Colonic mucosa (tissue), 4 donors: ENCODE data around the gene PADI1. TPM values are rescaled to one million over a fixed set of nuclear protein-coding genes. Genes with fewer than 3 reads are reported as not detected.

Experiments used
- DNase-seq: peaks from one replicate; pipeline ENCODE4 v3.0.0-alpha.2; 2020
- H3K27ac ChIP-seq: fragments of 200-600 bp; one replicate; pipeline ENCODE4 v1.8.0; 2021
- H3K27me3 ChIP-seq: fragments of 200-600 bp; one replicate; pipeline ENCODE4 v1.8.0; 2021
- H3K36me3 ChIP-seq: fragments of 200-600 bp; one replicate; pipeline ENCODE4 v1.8.0; 2021
- H3K4me1 ChIP-seq: fragments of 200-600 bp; one replicate; pipeline ENCODE4 v1.8.0; 2021; ENCODE audit warnings: mild to moderate bottlenecking
- H3K4me3 ChIP-seq: fragments of 200-600 bp; one replicate; pipeline ENCODE4 v1.8.0; 2021
- H3K9ac ChIP-seq, 2 donors: one replicate each; pipeline ENCODE4 v1.7.0; 2013; ENCODE audit warnings: control low read depth in 2 of 2, low read depth in 2 of 2, low read length in 2 of 2
- H3K9me3 ChIP-seq: fragments of 200-600 bp; one replicate; pipeline ENCODE4 v1.8.0; 2021
- intact Hi-C: fragments of 100-400 bp; cut with DNase I; formaldehyde crosslinking; loops from one replicate; pipeline ENCODE4 v1.14.1; 2022
- total RNA-seq, 2 donors: library from RNA; stranded (reverse); fragmentation: NEBNext Ultra II Directional in 1 of 2; extraction: Animal tissue kit (Norgen Biotek cat#: 25700) in 1 of 2; gene quantifications; one replicate each; pipeline ENCODE4 v1.2.1, GENCODE V29; 2021
- TF ChIP-seq, protein P1 (sequence below): fragments of 200-600 bp; IDR thresholded peaks from one replicate; pipeline ENCODE4 v1.8.0; 2022; ENCODE audit warnings: antibody characterized with exemption, mild to moderate bottlenecking
- donor health status: healthy.
- donor health status: DM: no; HTN: no; CAD: no.
- donor health status: DM: no; HTN: no; CAD: no.

The PADI1 gene
- total RNA-seq: under 1 TPM; 0.47 to 0.50 TPM

DNA sequence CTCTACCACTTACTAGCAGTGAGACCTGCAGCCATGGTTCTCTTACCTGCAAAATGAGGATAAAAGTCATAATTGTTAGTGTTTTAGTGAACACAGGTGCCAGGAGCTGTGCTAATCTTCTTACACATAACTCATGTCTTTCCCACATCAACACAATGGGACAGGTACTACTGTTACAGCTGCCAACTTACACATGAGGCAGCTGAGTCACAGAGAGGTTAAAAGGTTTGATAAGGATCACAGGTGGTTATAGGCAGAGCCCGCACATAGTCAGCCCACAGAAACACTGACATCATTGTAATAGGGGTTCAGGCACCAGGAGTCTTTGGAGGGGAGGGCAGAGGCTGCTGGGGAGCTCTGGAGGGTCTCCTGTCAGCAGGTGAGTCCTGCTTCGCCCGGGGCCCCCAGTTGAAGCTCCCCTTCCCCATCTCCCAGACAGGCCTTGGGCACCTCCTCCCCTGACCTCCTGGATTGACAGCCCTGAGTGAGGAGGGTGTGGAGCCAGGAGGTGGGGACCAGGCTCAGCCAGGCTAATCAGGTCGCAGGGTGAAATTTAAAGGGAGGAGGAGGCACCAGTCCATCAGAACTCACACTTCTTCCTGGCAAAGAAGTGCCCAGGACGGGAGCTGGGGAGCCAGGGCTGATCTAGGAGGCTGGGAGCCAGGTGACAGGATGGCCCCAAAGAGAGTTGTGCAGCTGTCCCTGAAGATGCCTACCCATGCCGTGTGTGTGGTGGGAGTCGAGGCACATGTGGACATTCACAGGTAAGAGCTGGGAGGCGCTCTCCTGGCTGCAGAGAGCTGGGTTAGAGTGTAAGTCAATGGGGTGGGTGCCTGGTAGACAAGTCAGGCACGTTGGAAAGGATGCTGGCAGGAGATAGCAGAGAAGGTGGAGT lies at the start of gene PADI1:
PADI1 (plus strand) TSS at position 583 of the 895 bp plus-strand sequence; CDS start at position 673, 90 bp downstream.
- Histone ChIP-seq H3K27me3 (no peaks in the 10 kb centered on the region), H3K4me3 (no peak within 1 kb of the TSS), H3K36me3 (no peaks in the 10 kb centered on the region), H3K27ac (no peak within 1 kb of the TSS), H3K9ac (no peak within 1 kb of the TSS), H3K9me3 (no peaks in the 10 kb centered on the region), H3K4me1 (no peaks in the 10 kb centered on the region)
- no peak for DNase-seq
- TF ChIP-seq, protein P1, sequence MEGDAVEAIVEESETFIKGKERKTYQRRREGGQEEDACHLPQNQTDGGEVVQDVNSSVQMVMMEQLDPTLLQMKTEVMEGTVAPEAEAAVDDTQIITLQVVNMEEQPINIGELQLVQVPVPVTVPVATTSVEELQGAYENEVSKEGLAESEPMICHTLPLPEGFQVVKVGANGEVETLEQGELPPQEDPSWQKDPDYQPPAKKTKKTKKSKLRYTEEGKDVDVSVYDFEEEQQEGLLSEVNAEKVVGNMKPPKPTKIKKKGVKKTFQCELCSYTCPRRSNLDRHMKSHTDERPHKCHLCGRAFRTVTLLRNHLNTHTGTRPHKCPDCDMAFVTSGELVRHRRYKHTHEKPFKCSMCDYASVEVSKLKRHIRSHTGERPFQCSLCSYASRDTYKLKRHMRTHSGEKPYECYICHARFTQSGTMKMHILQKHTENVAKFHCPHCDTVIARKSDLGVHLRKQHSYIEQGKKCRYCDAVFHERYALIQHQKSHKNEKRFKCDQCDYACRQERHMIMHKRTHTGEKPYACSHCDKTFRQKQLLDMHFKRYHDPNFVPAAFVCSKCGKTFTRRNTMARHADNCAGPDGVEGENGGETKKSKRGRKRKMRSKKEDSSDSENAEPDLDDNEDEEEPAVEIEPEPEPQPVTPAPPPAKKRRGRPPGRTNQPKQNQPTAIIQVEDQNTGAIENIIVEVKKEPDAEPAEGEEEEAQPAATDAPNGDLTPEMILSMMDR: no peak
- intact Hi-C loops: no loop called here

DNA sequence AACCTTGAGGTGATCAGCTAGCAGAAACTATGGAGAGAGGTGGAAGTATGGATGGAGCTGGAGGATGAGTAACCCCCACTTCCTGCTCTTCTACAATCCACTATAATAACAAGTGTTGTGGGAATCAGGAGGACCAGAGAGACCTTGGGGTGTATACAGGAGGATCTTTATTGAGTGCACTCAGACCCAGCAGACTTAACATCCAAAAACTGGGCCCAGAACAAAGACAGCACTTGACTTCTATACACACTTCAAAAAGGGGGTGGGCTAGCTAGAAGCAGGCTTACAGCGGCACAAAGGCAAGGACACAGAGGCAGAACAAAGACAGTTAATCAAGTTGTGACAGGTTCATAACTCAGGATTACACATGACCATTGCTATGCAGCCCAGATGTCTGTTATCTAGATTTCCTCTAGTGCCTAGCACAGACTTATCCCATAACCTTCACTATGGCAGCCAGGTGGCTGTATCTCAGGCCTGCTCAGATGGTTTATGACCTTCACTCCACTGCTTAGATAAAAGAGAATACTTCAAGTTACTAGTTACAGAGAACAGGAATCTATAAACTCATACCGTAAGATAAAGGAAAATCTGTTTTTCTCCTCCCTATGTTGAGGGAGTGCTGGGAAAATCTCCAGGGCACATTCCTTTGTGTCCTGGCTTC lies 49.5 kb upstream of the PADI1 start:
- DNase-seq: no peak
- no peak overlapping the region for H3K9ac ChIP-seq
- intact Hi-C loops: no loop called here
- TF ChIP-seq, protein P1: no peak
- H3K27me3 ChIP-seq: no peaks in the 10 kb centered on the region
- H3K9me3 ChIP-seq: no peaks in the 10 kb centered on the region
- H3K4me1 ChIP-seq: no peaks in the 10 kb centered on the region
- no peak overlapping the region for H3K4me3 ChIP-seq
- H3K36me3 ChIP-seq: no peaks in the 10 kb centered on the region
- H3K27ac ChIP-seq: no peak overlapping the region

DNA sequence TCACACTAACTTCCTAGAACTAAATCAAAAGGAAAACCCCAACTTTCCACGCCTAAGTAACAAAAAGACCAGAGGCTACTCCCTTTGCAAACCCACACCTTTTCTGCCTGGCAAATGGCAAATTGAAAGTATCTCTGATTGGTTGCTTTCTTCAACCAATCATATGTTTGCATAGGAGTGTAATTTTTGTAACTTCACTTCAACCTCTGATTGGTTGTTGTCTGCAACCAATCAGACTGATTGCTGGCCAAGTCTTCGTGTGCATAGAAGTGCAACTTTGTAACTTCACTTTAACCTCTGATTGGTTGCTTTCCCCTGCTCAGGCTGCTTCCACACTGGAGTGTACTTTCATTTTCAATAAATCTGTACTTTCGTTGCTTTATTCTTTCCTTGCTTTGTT lies 48.8 kb upstream of the PADI1 start:
- intact Hi-C loops: no loop called here
- no peak for DNase-seq
- no peaks in the 10 kb centered on the region for H3K36me3 ChIP-seq
- no peak overlapping the region for H3K9ac ChIP-seq
- H3K9me3 ChIP-seq: no peaks in the 10 kb centered on the region
- TF ChIP-seq, protein P1: no peak
- H3K27me3 ChIP-seq: no peaks in the 10 kb centered on the region
- H3K4me3 ChIP-seq: no peak overlapping the region
- no peak overlapping the region for H3K27ac ChIP-seq
- no peaks in the 10 kb centered on the region for H3K4me1 ChIP-seq

GRCh38 chr1:17158961-17159360 lies 46.0 kb upstream of the PADI1 start:
- no peak overlapping the region for H3K4me3 ChIP-seq
- TF ChIP-seq, protein P1: no peak
- intact Hi-C loops: no loop called here

GRCh38 chr1:17161137-17161740 lies 43.7 kb upstream of the PADI1 start:
- H3K27me3 ChIP-seq: no peaks in the 10 kb centered on the region
- no peaks in the 10 kb centered on the region for H3K9me3 ChIP-seq
- no peak for DNase-seq
- no peak overlapping the region for H3K27ac ChIP-seq
- H3K9ac ChIP-seq: no peak overlapping the region
- no peaks in the 10 kb centered on the region for H3K36me3 ChIP-seq
- no peaks in the 10 kb centered on the region for H3K4me1 ChIP-seq
- no peak overlapping the region for H3K4me3 ChIP-seq
- TF ChIP-seq, protein P1: no peak
- intact Hi-C loops: no loop called here

More at GRCh38 chr1:17158961-17159360, 46.0 kb upstream of the PADI1 start:
- Histone ChIP-seq H3K27me3 (no peaks in the 10 kb centered on the region), H3K4me1 (no peaks in the 10 kb centered on the region), H3K9ac (no peak overlapping the region), H3K9me3 (no peaks in the 10 kb centered on the region), H3K27ac (no peak overlapping the region), H3K36me3 (no peaks in the 10 kb centered on the region)
- DNase-seq: no peak
